Right lobe of liver (tissue), 4 donors: ENCODE measurements around the gene STEAP4.

Experiments used
- CTCF ChIP-seq, 4 donors: fragments of 200-600 bp in 3 of 4; fragments of 450-650 bp in 1 of 4; IDR thresholded peaks; one replicate each; pipeline versions ENCODE4 v1.5.1 to v1.8.0; 2016 to 2022; ENCODE audit warnings: antibody characterized with exemption in 4 of 4, mild to moderate bottlenecking in 2 of 4
- POLR2A ChIP-seq: fragments of 450-650 bp; IDR thresholded peaks from one replicate; pipeline ENCODE4 v1.6.1; 2017; ENCODE audit warnings: antibody characterized with exemption, mild to moderate bottlenecking
- donor health status: DM: no; HTN: no; CAD: no.
- donor health status: DM: no; HTN: no; CAD: no.
- donor health status: DM: no; HTN: yes; CAD: no.

GRCh38 chr7:88279323-88279722, 27.4 kb downstream of the STEAP4 start:
- TF ChIP-seq POLR2A (no peak), CTCF (IDR thresholded peaks at IDR 0.05) (no peak)
